BE2C (cell line): ENCODE data around the gene CDH13.

Source experiments
- DNase-seq: peaks from one replicate; pipeline ENCODE4 v3.0.0-alpha.2; 2020
- H3K27me3 ChIP-seq: fragments of 250-450 bp; sonication (Bioruptor Pico); 2 replicates; pipeline ENCODE4 v1.5.1; 2020; ENCODE audit warnings: mild to moderate bottlenecking
- H3K36me3 ChIP-seq: fragments of 250-450 bp; sonication (Bioruptor Pico); 2 replicates; pipeline ENCODE4 v1.5.1; 2020; ENCODE audit warnings: mild to moderate bottlenecking
- H3K4me1 ChIP-seq: fragments of 250-450 bp; sonication (Bioruptor Pico); 2 replicates; pipeline ENCODE4 v1.5.1; 2020
- H3K4me3 ChIP-seq: 2 replicates; pipeline ENCODE4 v1.5.1; 2011; ENCODE audit warnings: low read depth, low read length
- H3K9me3 ChIP-seq: fragments of 250-450 bp; sonication (Bioruptor Pico); 2 replicates; pipeline ENCODE4 v1.5.1; 2020
- TF ChIP-seq, protein P1 (sequence below): IDR thresholded peaks from 2 replicates; pipeline ENCODE4 v1.5.1; 2012; ENCODE audit warnings: mild to moderate bottlenecking, low read depth, low read length

Gene CDH13

DNA sequence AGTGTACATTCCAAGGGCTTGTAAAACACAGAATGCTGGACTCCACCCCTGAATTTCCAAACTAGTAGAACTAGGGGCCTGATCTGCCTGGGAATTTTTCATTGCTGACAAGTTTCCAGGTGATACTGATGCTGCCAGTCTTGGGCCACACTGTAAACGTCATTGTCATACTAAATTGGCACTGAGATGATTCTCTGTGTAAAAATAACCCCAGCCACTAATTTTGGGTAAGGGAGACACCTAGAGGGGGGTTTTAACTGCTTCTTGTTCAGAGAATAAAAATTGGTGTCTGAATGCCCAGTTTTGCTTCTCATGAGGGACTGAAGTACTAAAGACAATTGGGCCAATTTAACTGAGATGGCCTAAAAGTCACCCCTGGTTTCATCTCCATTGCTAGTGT is 5.0 kb upstream of the CDH13 start:
- no peaks in the 10 kb centered on the region; the same call in 1 of the 2 replicates for H3K9me3 ChIP-seq
- H3K4me1 ChIP-seq = no peaks in the 10 kb centered on the region
- H3K4me3 ChIP-seq = no peak overlapping the region
- no peaks in the 10 kb centered on the region for H3K36me3 ChIP-seq
- DNase-seq = no peak
- TF ChIP-seq, protein P1, sequence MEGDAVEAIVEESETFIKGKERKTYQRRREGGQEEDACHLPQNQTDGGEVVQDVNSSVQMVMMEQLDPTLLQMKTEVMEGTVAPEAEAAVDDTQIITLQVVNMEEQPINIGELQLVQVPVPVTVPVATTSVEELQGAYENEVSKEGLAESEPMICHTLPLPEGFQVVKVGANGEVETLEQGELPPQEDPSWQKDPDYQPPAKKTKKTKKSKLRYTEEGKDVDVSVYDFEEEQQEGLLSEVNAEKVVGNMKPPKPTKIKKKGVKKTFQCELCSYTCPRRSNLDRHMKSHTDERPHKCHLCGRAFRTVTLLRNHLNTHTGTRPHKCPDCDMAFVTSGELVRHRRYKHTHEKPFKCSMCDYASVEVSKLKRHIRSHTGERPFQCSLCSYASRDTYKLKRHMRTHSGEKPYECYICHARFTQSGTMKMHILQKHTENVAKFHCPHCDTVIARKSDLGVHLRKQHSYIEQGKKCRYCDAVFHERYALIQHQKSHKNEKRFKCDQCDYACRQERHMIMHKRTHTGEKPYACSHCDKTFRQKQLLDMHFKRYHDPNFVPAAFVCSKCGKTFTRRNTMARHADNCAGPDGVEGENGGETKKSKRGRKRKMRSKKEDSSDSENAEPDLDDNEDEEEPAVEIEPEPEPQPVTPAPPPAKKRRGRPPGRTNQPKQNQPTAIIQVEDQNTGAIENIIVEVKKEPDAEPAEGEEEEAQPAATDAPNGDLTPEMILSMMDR = no peak
- no peaks in the 10 kb centered on the region for H3K27me3 ChIP-seq

DNA sequence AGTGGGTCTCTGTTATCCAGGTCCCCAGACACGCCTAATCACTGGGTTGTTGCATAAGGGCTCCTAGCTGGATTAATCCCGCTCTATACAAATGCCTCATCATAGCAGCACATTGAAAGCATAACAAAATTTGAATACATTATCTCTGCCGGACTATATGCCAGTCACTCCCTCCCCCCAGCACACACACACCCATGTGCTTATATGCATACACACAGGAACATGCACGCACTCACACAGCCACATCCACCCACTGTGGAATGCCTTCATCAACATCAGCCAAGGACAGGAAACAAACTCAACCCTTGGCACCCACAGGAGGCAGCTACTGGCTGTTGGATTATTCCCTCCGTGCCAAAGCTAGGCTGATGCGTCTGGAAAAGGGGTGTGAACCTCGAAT is 3.5 kb upstream of the CDH13 start:
- Histone ChIP-seq H3K4me3 (no peak overlapping the region), H3K36me3 (no peaks in the 10 kb centered on the region), H3K4me1 (no peaks in the 10 kb centered on the region), H3K27me3 (no peaks in the 10 kb centered on the region), H3K9me3 (no peaks in the 10 kb centered on the region; the same call in 1 of the 2 replicates)
- TF ChIP-seq, protein P1 = no peak
- no peak for DNase-seq

DNA sequence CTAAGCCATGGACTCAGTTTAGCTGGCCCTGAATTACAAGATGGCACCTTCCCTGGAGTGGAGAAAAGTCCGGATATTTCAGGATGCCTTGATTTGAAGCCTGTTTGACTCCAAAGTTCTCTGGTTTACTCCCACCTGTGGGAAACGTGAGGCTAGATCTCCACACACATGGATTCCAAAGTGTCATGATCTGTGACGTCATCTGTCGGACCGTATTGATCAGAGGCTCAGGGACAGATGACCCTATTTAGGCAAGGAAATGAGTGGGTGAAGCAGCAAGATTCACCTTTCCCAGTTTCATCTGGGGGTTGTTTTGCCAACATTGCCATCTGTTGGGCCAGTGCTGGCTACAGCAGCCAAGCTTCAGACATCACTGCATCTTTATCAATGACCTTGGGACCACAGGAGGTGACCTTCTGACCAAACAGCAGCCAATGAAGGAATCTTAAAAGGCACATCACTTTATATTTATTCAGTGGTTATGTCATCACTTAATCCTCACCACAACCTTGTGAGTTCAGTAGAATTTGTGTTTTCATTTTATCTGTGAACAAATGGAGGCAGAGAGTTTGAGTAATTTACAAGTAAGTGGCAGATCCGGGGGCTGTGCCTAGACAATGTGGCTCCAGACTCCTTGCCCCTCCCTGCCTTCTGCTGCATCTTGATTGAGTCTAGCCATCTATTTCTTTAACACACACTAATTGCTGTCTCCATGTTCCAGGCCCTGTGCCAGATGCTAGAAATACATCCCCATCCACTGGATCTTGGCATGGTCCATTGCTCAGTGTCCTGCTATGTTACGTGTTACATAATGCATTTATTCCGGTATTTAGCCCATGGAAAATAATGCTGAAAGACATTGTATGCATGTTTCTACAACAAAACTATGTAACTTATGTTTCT is 1.5 kb upstream of the CDH13 start:
- H3K4me3 ChIP-seq = no peak overlapping the region

DNA sequence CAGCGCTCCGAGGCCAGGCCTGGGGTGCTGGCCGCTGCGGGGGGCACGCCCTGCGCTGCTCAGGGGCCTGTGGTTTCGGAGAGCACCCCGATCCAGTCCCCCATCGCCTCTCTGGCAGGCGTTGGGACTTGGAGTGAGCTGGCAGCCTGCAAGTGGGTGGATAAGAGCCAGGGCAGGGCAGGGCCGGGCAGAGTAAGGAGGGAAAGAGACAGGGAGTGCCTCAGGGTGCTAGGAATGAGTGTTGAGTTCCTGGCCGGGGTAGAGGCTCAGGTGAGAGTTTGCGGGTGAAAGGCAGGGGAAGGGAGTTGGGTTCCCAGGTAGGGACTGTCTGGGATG is 1.3 kb downstream of the CDH13 start:
- H3K36me3 ChIP-seq = no peaks in the 10 kb centered on the region
- TF ChIP-seq, protein P1 = no peak
- no peak for DNase-seq
- H3K9me3 ChIP-seq = peaks cover 2% of the 10 kb centered on the region; the same call in 1 of the 2 replicates
- H3K27me3 ChIP-seq = no peaks in the 10 kb centered on the region
- no peaks in the 10 kb centered on the region for H3K4me1 ChIP-seq
- H3K4me3 ChIP-seq = no peak overlapping the region

More for the DNA sequence above, 1.5 kb upstream of the CDH13 start:
- TF ChIP-seq, protein P1 = no peak
- Histone ChIP-seq H3K27me3 (no peaks in the 10 kb centered on the region), H3K36me3 (no peaks in the 10 kb centered on the region), H3K9me3 (no peaks in the 10 kb centered on the region; the same call in 1 of the 2 replicates), H3K4me1 (no peaks in the 10 kb centered on the region)
- DNase-seq = no peak

DNA sequence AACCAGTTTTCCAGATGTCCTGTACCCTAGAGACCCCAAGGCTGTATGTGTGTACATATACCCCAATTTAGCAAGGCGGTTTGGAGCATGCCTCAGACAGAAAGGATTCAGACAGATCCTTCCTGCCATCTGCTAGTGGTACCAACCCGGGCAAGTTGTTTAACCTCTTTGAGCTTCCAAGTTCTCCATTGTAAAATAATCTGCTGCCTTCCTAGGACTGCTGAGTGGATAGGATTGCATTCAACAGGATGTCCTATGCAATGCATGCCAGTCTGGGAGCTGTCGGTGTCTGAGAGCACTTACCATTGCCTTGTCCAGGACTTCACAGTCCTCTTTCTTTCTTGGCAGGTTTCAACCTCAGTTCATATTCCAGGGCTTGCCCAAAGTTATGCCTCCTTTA is 1.9 kb downstream of the CDH13 start:
- TF ChIP-seq, protein P1 = no peak
- Histone ChIP-seq H3K4me1 (no peaks in the 10 kb centered on the region), H3K27me3 (no peaks in the 10 kb centered on the region), H3K4me3 (no peak overlapping the region), H3K36me3 (no peaks in the 10 kb centered on the region), H3K9me3 (peaks cover 2% of the 10 kb centered on the region; the same call in 1 of the 2 replicates)
- no peak for DNase-seq

DNA sequence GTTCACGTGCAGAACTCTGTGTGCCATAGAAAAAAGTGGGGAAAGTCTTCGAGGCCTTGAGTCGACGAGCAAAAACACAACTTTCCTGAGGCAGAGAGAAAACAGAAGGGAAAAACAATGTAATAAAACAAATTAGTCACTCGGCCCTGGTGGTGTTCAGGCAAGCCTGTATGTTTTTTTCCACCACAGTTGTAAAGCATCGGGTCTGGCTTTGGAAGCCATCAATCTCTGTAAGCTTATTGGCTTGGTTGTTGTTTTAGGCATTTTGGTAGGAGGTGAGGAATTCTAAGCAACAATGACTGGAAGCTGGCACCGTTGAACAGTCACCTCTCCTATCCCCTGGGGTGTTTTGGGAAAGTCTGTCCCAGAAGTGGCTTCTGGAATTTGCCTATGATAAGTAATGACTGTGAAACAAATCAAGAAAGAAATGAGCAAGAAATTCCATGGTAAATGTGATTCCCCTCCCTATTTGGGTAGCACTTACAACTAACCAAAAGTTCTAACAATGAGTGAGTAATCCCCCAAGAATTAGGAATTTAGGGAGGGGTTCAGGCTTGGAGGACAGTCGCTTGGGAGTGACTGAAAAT is 2.8 kb downstream of the CDH13 start:
- Histone ChIP-seq H3K27me3 (no peaks in the 10 kb centered on the region), H3K36me3 (no peaks in the 10 kb centered on the region), H3K9me3 (peaks cover 2% of the 10 kb centered on the region; the same call in 1 of the 2 replicates), H3K4me1 (no peaks in the 10 kb centered on the region), H3K4me3 (no peak overlapping the region)
- TF ChIP-seq, protein P1 = no peak
- no peak for DNase-seq
